MG63 (cell line): ENCODE measurements around the gene DCTN4. TPM values are rescaled to one million over a fixed set of nuclear protein-coding genes. Genes with fewer than 3 reads are reported as not detected.

Experiments
- DNase-seq: peaks from one replicate; pipeline ENCODE4 v3.0.0-alpha.2; 2020
- H3K27me3 ChIP-seq: fragments of 250-450 bp; sonication (Bioruptor Pico); 2 replicates; pipeline ENCODE4 v1.5.1; 2020; ENCODE audit warnings: mild to moderate bottlenecking, moderate library complexity
- H3K36me3 ChIP-seq: fragments of 250-450 bp; sonication (Bioruptor Pico); 2 replicates; pipeline ENCODE4 v1.5.1; 2020; ENCODE audit warnings: mild to moderate bottlenecking, moderate library complexity
- H3K4me3 ChIP-seq: fragments of 250-450 bp; sonication (Bioruptor Pico); 2 replicates; pipeline ENCODE4 v1.5.1; 2020; ENCODE audit warnings: mild to moderate bottlenecking, moderate library complexity
- H3K9me3 ChIP-seq: fragments of 250-450 bp; sonication (Bioruptor Pico); 2 replicates; pipeline ENCODE4 v1.5.1; 2020; ENCODE audit warnings: mild to moderate bottlenecking, moderate library complexity
- total RNA-seq: library from RNA; depleted of rRNA; stranded (reverse); fragments of >200 nt; shearing (Covaris generic); gene quantifications from 2 replicates; pipeline ENCODE4 v1.2.3, GENCODE V29; 2014; ENCODE audit warnings: low replicate concordance

The DCTN4 gene
- total RNA-seq, 1 experiment from 2014 or later: 60.8 TPM

- no peaks in the 10 kb centered on the region for H3K27me3 ChIP-seq
- peak overlapping the region; percentile 79 for H3K4me3 ChIP-seq
- peaks cover 9% of the 10 kb centered on the region; the same call in 1 of the 2 replicates for H3K9me3 ChIP-seq
- H3K36me3 ChIP-seq: peaks cover 58% of the 10 kb centered on the region
- peak; percentile 99 for DNase-seq
These were observed 23.1 kb upstream of the DCTN4 start for GRCh38 chr5:150781706-150782614.

- peak; percentile 82 for DNase-seq
- Histone ChIP-seq H3K9me3 (peaks cover 5% of the 10 kb centered on the region; the same call in 1 of the 2 replicates), H3K4me3 (peak overlapping the region; percentile 79)
These were observed 22.0 kb upstream of the DCTN4 start for GRCh38 chr5:150780816-150781221.

GRCh38 chr5:150780187-150780692 lies 21.4 kb upstream of the DCTN4 start:
- no peaks in the 10 kb centered on the region for H3K27me3 ChIP-seq
- H3K4me3 ChIP-seq: peak overlapping the region; percentile 79
- DNase-seq: peak; percentile 62
- H3K36me3 ChIP-seq: peaks cover 43% of the 10 kb centered on the region
- H3K9me3 ChIP-seq: 0 out of 2 replicates have a peak, but pooled peaks cover 2% of the 10 kb centered on the region

More at GRCh38 chr5:150780816-150781221, 22.0 kb upstream of the DCTN4 start:
- peaks cover 47% of the 10 kb centered on the region for H3K36me3 ChIP-seq
- no peaks in the 10 kb centered on the region for H3K27me3 ChIP-seq

- peak overlapping the region; percentile 79 for H3K4me3 ChIP-seq
- no peaks in the 10 kb centered on the region for H3K9me3 ChIP-seq
- no peaks in the 10 kb centered on the region for H3K27me3 ChIP-seq
- peak; percentile 67 for DNase-seq
- peaks cover 39% of the 10 kb centered on the region for H3K36me3 ChIP-seq
These were observed 20.8 kb upstream of the DCTN4 start for GRCh38 chr5:150779397-150780186.

GRCh38 chr5:150778517-150779396 lies 19.9 kb upstream of the DCTN4 start, which contains the start of gene SMIM3:
SMIM3 (plus strand) TSS chr5:150778757; CDS start chr5:150795441, 16,684 bp downstream.
- no peaks in the 10 kb centered on the region for H3K9me3 ChIP-seq
- H3K36me3 ChIP-seq: peaks cover 32% of the 10 kb centered on the region
- H3K27me3 ChIP-seq: no peaks in the 10 kb centered on the region
- peak within 1 kb of the TSS; percentile 79 for H3K4me3 ChIP-seq
- DNase-seq: peak; percentile 89

- Histone ChIP-seq H3K36me3 (peaks cover 29% of the 10 kb centered on the region), H3K9me3 (no peaks in the 10 kb centered on the region), H3K4me3 (peak overlapping the region; percentile 79), H3K27me3 (no peaks in the 10 kb centered on the region)
- no peak for DNase-seq
These were observed 19.3 kb upstream of the DCTN4 start for GRCh38 chr5:150778088-150778516.

- peak overlapping the region; percentile 79 for H3K4me3 ChIP-seq
- no peak for DNase-seq
- H3K9me3 ChIP-seq: no peaks in the 10 kb centered on the region
- no peaks in the 10 kb centered on the region for H3K27me3 ChIP-seq
- H3K36me3 ChIP-seq: peaks cover 25% of the 10 kb centered on the region
These were observed 18.9 kb upstream of the DCTN4 start for GRCh38 chr5:150777685-150778084.

- no peak overlapping the region for H3K4me3 ChIP-seq
- H3K9me3 ChIP-seq: 0 out of 2 replicates have a peak, but pooled peaks cover 3% of the 10 kb centered on the region
- no peaks in the 10 kb centered on the region for H3K36me3 ChIP-seq
- no peaks in the 10 kb centered on the region for H3K27me3 ChIP-seq
- DNase-seq: peak; percentile 36
These were observed 15.3 kb upstream of the DCTN4 start for GRCh38 chr5:150774145-150774544.

GRCh38 chr5:150771034-150771795 lies 12.4 kb upstream of the DCTN4 start:
- H3K36me3 ChIP-seq: no peaks in the 10 kb centered on the region
- H3K9me3 ChIP-seq: 0 out of 2 replicates have a peak, but pooled peaks cover 3% of the 10 kb centered on the region
- H3K27me3 ChIP-seq: no peaks in the 10 kb centered on the region
- no peak overlapping the region for H3K4me3 ChIP-seq
- DNase-seq: no peak

- Histone ChIP-seq H3K27me3 (no peaks in the 10 kb centered on the region), H3K9me3 (peaks cover 4% of the 10 kb centered on the region; the same call in 1 of the 2 replicates), H3K4me3 (no peak overlapping the region), H3K36me3 (no peaks in the 10 kb centered on the region)
- no peak for DNase-seq
These were observed 7.4 kb upstream of the DCTN4 start for GRCh38 chr5:150766251-150766650.

GRCh38 chr5:150765799-150766169 lies 7.0 kb upstream of the DCTN4 start:
- no peak overlapping the region for H3K4me3 ChIP-seq
- H3K36me3 ChIP-seq: no peaks in the 10 kb centered on the region
- no peaks in the 10 kb centered on the region for H3K27me3 ChIP-seq
- no peak for DNase-seq
- H3K9me3 ChIP-seq: peaks cover 4% of the 10 kb centered on the region; the same call in 1 of the 2 replicates

GRCh38 chr5:150765011-150765798 lies 6.4 kb upstream of the DCTN4 start:
- Histone ChIP-seq H3K9me3 (peaks cover 4% of the 10 kb centered on the region; the same call in 1 of the 2 replicates), H3K4me3 (no peak overlapping the region), H3K36me3 (no peaks in the 10 kb centered on the region), H3K27me3 (no peaks in the 10 kb centered on the region)
- DNase-seq: no peak

GRCh38 chr5:150764530-150764929 lies 5.7 kb upstream of the DCTN4 start:
- no peaks in the 10 kb centered on the region for H3K36me3 ChIP-seq
- no peak for DNase-seq
- H3K27me3 ChIP-seq: no peaks in the 10 kb centered on the region
- H3K4me3 ChIP-seq: no peak overlapping the region
- H3K9me3 ChIP-seq: peaks cover 4% of the 10 kb centered on the region; the same call in 1 of the 2 replicates

GRCh38 chr5:150763023-150763769 lies 4.4 kb upstream of the DCTN4 start:
- peak; percentile 64 for DNase-seq
- no peaks in the 10 kb centered on the region for H3K27me3 ChIP-seq
- H3K4me3 ChIP-seq: no peak overlapping the region
- H3K36me3 ChIP-seq: no peaks in the 10 kb centered on the region
- H3K9me3 ChIP-seq: peaks cover 4% of the 10 kb centered on the region; the same call in 1 of the 2 replicates
